ENCODE data around the gene ANGPTL2.

The ANGPTL2 gene

GRCh38 chr9:127119320-127119709 lies 3.1 kb downstream of the ANGPTL2 start:
- in situ Hi-C loops (cut with MboI; ENCODE audit: low sequenced_read_pairs, unreplicated experiment) = no loop called here
- DNase-seq (ENCODE audit: low spot score) = no peak
- TF ChIP-seq, protein P1, sequence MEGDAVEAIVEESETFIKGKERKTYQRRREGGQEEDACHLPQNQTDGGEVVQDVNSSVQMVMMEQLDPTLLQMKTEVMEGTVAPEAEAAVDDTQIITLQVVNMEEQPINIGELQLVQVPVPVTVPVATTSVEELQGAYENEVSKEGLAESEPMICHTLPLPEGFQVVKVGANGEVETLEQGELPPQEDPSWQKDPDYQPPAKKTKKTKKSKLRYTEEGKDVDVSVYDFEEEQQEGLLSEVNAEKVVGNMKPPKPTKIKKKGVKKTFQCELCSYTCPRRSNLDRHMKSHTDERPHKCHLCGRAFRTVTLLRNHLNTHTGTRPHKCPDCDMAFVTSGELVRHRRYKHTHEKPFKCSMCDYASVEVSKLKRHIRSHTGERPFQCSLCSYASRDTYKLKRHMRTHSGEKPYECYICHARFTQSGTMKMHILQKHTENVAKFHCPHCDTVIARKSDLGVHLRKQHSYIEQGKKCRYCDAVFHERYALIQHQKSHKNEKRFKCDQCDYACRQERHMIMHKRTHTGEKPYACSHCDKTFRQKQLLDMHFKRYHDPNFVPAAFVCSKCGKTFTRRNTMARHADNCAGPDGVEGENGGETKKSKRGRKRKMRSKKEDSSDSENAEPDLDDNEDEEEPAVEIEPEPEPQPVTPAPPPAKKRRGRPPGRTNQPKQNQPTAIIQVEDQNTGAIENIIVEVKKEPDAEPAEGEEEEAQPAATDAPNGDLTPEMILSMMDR (IDR thresholded peaks at IDR 0.05; ENCODE audit: borderline replicate concordance, control extremely low read depth, extremely low read depth, insufficient read depth, missing control alignments) = no peak

GRCh38 chr9:127118597-127119319 lies 3.7 kb downstream of the ANGPTL2 start:
- in situ Hi-C loops (cut with MboI; ENCODE audit: low sequenced_read_pairs, unreplicated experiment) = no loop called here
- TF ChIP-seq, protein P1 (IDR thresholded peaks at IDR 0.05; ENCODE audit: borderline replicate concordance, control extremely low read depth, extremely low read depth, insufficient read depth, missing control alignments) = no peak
- DNase-seq (ENCODE audit: low spot score) = no peak

- DNase-seq (ENCODE audit: low spot score) = no peak
- in situ Hi-C loops (cut with MboI; ENCODE audit: low sequenced_read_pairs, unreplicated experiment) = no loop called here
- TF ChIP-seq, protein P1 (IDR thresholded peaks at IDR 0.05; ENCODE audit: borderline replicate concordance, control extremely low read depth, extremely low read depth, insufficient read depth, missing control alignments) = no peak
These were observed 4.6 kb downstream of the ANGPTL2 start for GRCh38 chr9:127117801-127118200.

DNA sequence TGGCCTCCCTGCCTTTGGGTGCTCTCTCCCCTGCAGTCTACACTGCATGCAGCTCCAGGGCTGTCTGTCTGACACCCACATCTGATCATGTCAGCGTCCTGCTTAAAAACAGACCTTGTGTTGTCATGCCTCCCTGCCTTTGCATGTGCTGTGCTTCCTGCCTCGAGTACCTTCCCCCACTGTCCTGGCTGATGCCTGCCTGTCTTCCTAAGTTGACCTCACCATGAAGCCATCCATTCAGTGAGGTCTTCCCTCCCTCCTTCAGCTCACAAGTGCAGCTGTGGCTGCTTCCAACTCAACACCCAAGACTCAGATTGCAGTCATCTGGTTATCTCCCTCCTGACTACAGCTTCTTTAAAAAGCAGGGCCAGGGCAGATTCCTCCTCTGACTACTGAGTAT lies 5.5 kb downstream of the ANGPTL2 start:
- DNase-seq (ENCODE audit: low spot score) = peak; percentile 54
- TF ChIP-seq, protein P1 (IDR thresholded peaks at IDR 0.05; ENCODE audit: borderline replicate concordance, control extremely low read depth, extremely low read depth, insufficient read depth, missing control alignments) = no peak
- in situ Hi-C loops (cut with MboI; ENCODE audit: low sequenced_read_pairs, unreplicated experiment) = no loop called here

GRCh38 chr9:127116088-127116726 lies 6.2 kb downstream of the ANGPTL2 start:
- TF ChIP-seq, protein P1 (IDR thresholded peaks at IDR 0.05; ENCODE audit: borderline replicate concordance, control extremely low read depth, extremely low read depth, insufficient read depth, missing control alignments) = no peak
- in situ Hi-C loops (cut with MboI; ENCODE audit: low sequenced_read_pairs, unreplicated experiment) = no loop called here
- DNase-seq (ENCODE audit: low spot score) = no peak

- in situ Hi-C loops (cut with MboI; ENCODE audit: low sequenced_read_pairs, unreplicated experiment) = no loop called here
- TF ChIP-seq, protein P1 (IDR thresholded peaks at IDR 0.05; ENCODE audit: borderline replicate concordance, control extremely low read depth, extremely low read depth, insufficient read depth, missing control alignments) = no peak
- no peak for DNase-seq (ENCODE audit: low spot score)
These were observed 7.8 kb downstream of the ANGPTL2 start for GRCh38 chr9:127114606-127115005.

Measured in GM13976 (cell line).